GM18499 (cell line): Measurements from ENCODE around the gene ATP5F1B.

Experiments used
- ATAC-seq: cut with Tn5 transposase; IDR thresholded peaks from one replicate; pipeline ENCODE4 v1.9.1; 2021; ENCODE audit warnings: moderate number of reproducible peaks; ENCODE audit not compliant: insufficient read depth, unreplicated experiment

ATP5F1B gene

DNA sequence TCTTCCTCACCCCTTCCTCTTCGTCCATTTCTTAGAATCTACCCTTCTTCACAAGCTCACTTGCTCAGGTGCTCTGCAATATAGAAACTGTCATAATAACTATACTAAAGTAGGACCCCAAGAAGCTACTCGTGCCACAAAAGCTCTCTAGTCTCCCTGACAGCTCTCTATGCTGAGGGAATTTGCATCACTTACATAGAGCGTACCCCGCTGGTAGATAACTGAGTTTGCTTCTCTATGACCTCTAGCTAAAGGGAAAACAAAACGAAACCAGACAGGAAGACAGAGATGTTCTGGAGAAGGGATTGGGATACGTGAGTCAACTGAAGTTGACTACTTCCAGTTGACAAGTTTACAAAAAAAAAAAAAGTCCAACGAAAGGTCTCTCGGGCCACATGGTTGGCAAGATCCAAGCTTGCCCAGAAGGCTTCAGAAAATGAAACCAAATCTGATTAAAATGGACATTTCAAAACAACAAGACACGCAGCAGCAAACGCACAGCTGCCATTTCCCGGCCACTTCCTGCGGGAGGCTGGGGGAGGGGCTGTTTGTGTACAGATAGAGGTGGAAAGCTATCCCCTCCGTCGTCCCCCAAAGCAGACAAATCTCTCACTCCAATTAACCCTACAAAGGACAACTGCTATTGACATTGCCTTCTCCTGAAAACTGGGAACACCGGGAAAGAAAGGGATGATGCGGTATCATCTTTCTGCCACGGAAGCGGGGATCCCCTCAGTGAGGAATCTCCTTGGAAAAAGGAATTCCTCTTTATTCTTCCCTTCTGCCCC, 16.9 kb downstream of the ATP5F1B start:
- ATAC-seq: no peak

DNA sequence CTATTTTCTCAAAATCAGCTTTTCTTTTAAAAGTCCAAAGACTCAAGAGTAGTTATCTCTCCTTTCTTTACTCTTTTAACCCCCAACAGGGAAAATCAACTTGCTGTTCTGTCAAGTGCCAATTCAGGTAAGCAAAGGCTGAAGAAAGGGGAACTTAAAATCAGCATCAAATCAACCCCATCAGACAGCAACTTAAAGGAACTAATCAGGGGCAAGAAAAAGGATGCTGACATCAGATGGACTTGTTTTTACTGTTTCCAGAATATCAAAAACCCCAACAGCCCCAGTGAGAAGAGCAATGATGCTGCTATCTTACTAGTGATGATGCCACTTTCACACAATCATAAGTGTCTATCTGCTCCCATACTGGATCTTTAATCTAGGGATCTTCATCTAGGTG, 19.1 kb downstream of the ATP5F1B start:
- ATAC-seq: no peak

DNA sequence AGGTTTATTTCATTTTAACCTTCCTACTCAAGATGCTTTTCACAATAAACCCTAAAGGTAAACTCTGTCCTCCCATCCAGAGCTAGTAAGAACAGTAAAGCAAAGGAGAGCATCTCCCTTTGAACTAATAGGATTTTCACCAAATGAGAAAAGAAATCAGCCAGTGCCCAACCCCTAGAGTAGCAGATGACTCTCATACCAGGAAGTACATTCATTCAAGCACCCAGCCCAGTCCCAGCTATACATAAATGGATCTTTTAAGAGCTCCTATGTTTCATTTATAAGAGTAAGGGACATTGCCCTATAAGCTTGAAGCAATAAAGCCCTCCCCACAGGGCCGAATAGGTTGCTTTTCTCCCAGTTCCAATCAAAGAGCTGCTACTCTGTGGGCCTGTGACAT, 23.2 kb downstream of the ATP5F1B start:
- ATAC-seq: no peak

- no peak for ATAC-seq
Measured at GRCh38 chr12:56616925-56617324, 28.9 kb downstream of the ATP5F1B start.

GRCh38 chr12:56616244-56616643, 29.5 kb downstream of the ATP5F1B start:
- no peak for ATAC-seq

GRCh38 chr12:56614627-56615026, 31.2 kb downstream of the ATP5F1B start:
- ATAC-seq: no peak

DNA sequence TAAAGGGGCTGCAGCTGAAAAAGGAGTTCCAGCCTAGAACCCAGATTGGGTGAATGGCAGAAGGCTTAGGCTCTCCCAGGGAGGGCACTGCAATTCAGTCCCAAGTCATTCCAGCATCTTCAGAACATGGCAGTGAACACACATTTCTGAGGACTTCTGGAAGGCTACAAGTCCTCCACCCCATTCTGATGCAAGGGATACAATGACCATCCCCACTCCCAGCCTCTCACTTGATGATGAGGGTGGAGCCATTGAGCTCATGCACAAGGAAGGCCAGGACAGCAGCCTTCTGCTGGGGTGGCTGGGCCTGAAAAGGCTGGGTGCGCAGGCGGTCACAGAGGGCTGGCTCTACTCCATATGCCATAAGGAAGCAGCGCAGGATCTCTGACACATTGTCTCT, 41.4 kb downstream of the ATP5F1B start:
- no peak for ATAC-seq

DNA sequence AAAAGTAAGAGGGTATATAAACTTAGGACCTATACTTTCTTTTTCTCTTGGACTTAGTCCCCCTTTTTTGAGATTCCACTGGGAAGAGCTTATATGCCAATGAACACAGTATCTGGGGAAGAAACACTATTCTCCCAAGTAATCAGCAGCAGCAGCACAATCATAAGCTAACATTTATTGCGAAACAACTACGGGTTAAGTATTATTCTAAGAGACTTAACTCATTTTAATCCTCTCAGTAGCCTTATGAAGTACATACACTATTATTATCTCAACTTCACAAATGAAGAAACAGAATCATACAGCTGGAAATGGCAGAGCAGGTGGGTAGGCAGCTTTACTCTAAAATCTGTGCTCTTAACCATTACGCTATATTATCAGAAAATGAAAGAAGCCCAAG, 43.5 kb downstream of the ATP5F1B start:
- no peak for ATAC-seq

DNA sequence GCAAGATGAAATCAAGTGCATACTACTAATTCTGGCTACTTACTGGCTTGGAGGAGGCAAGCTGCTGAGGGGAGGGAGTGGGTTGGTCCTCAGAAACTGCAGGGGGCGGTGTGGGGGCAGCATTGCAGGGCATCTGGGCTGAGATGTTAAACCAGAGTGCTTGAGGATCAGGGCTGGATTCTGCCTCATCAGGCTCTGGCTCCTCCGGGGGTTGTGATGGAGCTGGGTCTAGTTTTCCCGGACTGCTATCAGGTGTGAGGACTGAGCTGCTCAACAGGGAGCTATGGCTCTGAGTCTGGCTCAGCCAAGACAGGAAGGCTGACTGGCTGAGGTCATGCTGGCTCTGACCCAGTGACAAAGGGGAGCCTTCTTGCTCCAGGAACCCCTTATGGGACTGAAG, 44.3 kb downstream of the ATP5F1B start:
- no peak for ATAC-seq

GRCh38 chr12:56600753-56601152, 45.0 kb downstream of the ATP5F1B start:
- no peak for ATAC-seq

DNA sequence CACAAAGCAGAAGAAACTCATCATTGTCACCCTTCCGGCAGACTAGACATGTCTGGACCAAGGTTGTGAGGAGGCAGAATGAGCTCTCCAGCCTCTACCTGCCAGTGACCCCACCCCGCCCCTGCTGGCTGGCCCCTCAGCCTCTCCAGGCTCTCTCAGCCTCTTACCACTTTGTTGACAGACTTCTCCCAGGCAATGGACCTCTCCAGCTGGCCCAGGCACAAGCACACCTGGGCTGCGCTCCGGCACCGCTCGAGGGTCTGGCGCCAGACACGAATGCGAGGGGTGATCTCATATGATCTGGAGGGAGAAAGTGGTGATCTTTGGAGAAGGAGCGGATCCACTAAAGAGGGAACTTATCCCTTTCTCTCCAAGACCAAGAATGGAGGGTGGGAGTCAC, 46.0 kb downstream of the ATP5F1B start:
- ATAC-seq: no peak

GRCh38 chr12:56599041-56599440, 46.7 kb downstream of the ATP5F1B start:
- ATAC-seq: no peak

- no peak for ATAC-seq
Measured at GRCh38 chr12:56596815-56597214, 49.0 kb downstream of the ATP5F1B start.

DNA sequence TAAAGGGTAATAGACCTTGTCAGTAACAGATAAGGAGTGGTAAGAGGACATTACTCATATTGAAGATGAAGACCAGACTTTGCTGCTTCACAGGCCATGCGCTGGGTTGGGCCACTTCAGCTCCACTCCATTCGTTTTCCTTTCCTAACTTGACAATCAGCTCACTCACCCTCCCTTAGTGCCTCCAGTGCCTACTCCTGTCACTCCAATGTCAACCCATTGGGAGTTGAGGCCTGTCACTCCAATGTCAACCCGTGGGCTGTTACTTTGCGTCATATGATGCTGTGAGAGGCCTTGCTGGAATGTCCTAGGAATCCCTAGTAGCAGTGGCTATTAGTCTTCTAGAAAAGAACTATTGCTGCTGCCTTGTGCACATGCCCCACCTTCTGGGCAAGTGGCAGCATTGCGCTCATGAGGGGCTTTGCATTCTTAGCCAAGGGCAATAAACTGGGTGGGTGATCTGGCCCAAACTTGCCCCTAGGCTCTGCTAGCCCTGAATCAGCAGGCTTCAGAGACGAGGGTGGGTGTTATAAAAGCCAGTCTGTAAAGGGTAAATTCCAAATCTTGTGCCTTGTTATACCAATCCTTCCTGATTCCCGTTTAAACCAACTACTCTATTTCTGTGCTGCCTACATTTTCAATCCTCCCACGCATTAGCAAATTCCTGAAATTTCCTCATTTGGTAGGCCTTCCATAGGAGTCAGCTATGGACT, 51.7 kb downstream of the ATP5F1B start:
- no peak for ATAC-seq

DNA sequence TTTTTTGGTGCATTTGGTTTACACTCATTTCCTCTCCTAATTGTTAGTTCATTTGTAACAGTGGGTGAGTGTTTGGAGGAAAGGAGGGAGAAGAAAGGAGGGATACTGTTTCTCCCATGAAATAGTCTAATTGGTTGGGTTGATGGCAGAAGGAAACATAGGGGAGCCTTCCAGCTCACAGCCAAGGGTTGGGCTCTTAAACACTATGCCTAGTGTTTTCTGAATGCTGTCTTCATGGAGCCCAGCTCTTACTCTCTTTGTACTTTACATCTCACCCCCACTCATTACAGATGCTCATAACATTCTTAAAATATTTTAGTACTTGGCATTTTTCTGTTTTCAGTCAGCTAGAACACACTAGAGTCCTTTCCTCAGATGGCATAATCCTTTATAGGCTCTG, 53.8 kb downstream of the ATP5F1B start:
- ATAC-seq: no peak

DNA sequence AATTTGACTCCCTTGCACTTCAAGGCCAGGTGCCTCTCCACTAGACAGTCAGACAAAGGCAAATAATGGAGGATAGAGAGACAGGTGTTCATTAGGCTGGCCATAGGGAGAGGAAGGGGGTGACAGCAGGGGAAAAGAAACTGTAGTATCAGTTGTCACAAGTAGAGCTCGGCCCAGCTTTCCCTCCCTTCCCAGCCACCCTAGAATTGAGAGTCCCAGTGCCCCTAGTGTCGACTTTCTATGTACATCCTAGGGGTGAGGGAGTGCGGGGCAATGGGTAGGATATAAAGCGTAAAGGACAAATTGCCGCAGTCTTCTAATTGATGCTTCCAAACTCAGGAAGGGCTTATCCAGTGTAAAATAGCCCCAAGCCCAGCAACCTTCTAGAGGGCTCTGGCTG, 54.7 kb downstream of the ATP5F1B start:
- no peak for ATAC-seq

GRCh38 chr12:56590237-56590830, 55.5 kb downstream of the ATP5F1B start:
- no peak for ATAC-seq

- ATAC-seq: no peak
Measured at GRCh38 chr12:56589783-56590182, 56.0 kb downstream of the ATP5F1B start.
